HepG2 (cell line): ENCODE measurements around the gene GLOD4. TPM values are rescaled to one million over a fixed set of nuclear protein-coding genes. Genes with fewer than 3 reads are reported as not detected.

Experiments used
- HNRNPL ChIP-seq: fragments of 200-400 bp; formaldehyde crosslinking; IDR thresholded peaks from 2 replicates; pipeline ENCODE4 v1.6.1; 2017; ENCODE audit warnings: mild to moderate bottlenecking, low read depth, low read length
- KLF9 ChIP-seq: IDR thresholded peaks from 2 replicates; pipeline ENCODE4 v1.6.1; 2016; ENCODE audit warnings: low read depth
- NFYB ChIP-seq: sonication (generic); formaldehyde crosslinking; IDR thresholded peaks from 2 replicates; pipeline ENCODE4 v1.4.0; 2020; ENCODE audit warnings: missing genetic modification reagents
- SMAD9 ChIP-seq: sonication (generic); formaldehyde crosslinking; IDR thresholded peaks from 2 replicates; pipeline ENCODE4 v1.5.1; 2020; ENCODE audit warnings: mild to moderate bottlenecking, missing genetic modification reagents
- ZBTB7A ChIP-seq: sonication (generic); formaldehyde crosslinking; IDR thresholded peaks from 2 replicates; pipeline ENCODE4 v1.8.0; 2022; ENCODE audit warnings: mild to moderate bottlenecking, missing genetic modification reagents
- ZNF3 ChIP-seq: IDR thresholded peaks from 2 replicates; pipeline ENCODE4 v1.7.0; 2017; ENCODE audit warnings: inconsistent platforms
- ZSCAN21 ChIP-seq: sonication (generic); formaldehyde crosslinking; IDR thresholded peaks from 2 replicates; pipeline ENCODE4 v1.8.0; 2022; ENCODE audit warnings: mild to moderate bottlenecking, missing genetic modification reagents, moderate library complexity, borderline replicate concordance
- polyA plus RNA-seq, 8 experiments: library from polyadenylated mRNA; depleted of rRNA in 3 of 8; stranded (reverse) in 7 of 8; unstranded in 1 of 8; fragments of >200 nt; fragmentation: Illumina TruSeq in 4 of 8; extraction: Trizol in 4 of 8; gene quantifications; 2 replicates each; pipeline versions ENCODE4 v1.2.1 to v1.2.3, GENCODE V29; 2011 to 2016; ENCODE audit warnings: low read depth in 4 of 8, missing spikeins in 1 of 8, mixed read lengths in 1 of 8; ENCODE audit not compliant: insufficient read depth in 1 of 8
- total RNA-seq, 5 experiments: library from RNA; depleted of rRNA; stranded (reverse); fragments of >200 nt; fragmentation: Illumina TruSeq; extraction: Trizol; gene quantifications; 2 replicates each; pipeline ENCODE4 v1.2.3, GENCODE V29; 2016; ENCODE audit warnings: low read depth in 1 of 5
- TF ChIP-seq, protein P1 (sequence below): sonication (generic); formaldehyde crosslinking; IDR thresholded peaks from 2 replicates; pipeline ENCODE4 v1.4.0; 2020; ENCODE audit warnings: missing genetic modification reagents
- TF ChIP-seq, protein P2 (sequence below): sonication (generic); formaldehyde crosslinking; IDR thresholded peaks from 2 replicates; pipeline ENCODE4 v1.5.0; 2020; ENCODE audit warnings: mild to moderate bottlenecking, missing genetic modification reagents
- TF ChIP-seq, protein P3 (sequence below): sonication (generic); formaldehyde crosslinking; IDR thresholded peaks from 2 replicates; pipeline ENCODE4 v1.5.0; 2020; ENCODE audit warnings: missing genetic modification reagents
- TF ChIP-seq, protein P4 (sequence below): sonication (generic); formaldehyde crosslinking; IDR thresholded peaks from 2 replicates; pipeline ENCODE4 v1.9.0; 2021; ENCODE audit warnings: missing genetic modification reagents, borderline replicate concordance
- TF ChIP-seq, protein P5 (sequence below): sonication (generic); formaldehyde crosslinking; IDR thresholded peaks from 2 replicates; pipeline ENCODE4 v1.4.0; 2020; ENCODE audit warnings: missing genetic modification reagents
- TF ChIP-seq, protein P6 (sequence below): sonication (generic); formaldehyde crosslinking; conservative IDR thresholded peaks from 2 replicates; pipeline ENCODE4 v1.4.0; 2020; ENCODE audit warnings: missing genetic modification reagents

GLOD4 gene
- total and polyA plus RNA-seq, 2 of the 13 experiments (the other 11 are each of a cell fraction or from before 2014, with no cell fraction given) = 53.7 to 87.8 TPM

DNA sequence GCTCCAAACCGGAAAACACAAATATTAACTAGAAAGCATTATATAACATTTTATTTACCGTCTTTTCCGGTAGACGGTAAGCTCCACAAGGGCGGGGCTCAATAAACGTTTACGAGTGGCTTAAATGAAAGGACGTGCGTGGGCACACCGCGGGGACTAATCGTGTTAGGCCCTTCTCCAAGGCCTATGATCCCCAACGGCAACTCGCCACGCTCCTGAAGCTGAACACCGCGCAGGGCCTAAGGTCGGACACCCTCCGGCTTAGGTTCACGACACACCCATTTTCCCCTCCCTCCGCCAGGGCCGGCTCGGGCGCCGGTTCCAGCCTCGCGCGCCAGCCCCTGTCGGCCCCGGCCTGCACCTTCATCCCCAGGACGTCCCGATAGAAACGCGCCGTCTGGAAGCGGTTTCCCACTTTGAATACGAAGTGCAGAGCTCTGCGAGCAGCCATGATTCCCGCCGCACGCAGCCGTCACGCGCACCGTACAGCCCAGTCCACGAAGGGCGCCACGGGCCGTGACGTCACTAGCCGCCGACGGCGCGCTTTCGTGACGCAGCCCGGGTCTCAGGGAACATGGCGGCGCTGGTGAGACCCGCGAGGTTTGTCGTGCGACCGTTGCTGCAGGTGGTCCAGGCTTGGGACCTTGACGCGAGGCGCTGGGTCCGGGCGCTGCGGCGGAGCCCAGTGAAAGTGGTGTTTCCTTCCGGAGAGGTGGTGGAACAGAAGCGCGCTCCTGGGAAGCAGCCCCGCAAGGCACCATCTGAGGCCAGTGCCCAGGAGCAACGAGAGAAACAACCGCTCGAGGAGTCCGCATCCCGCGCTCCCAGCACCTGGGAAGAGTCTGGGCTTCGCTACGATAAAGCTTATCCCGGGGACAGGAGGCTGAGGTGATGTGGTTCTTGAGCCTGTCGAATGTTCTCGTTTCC is at the start of gene GLOD4, which contains the start of gene MRM3 (continued):
- peak; percentile 61 for TF ChIP-seq NFYB (CRISPR knock-in tag)
- no peak for TF ChIP-seq ZNF3 (CRISPR knock-in tag)
- TF ChIP-seq, protein P1, sequence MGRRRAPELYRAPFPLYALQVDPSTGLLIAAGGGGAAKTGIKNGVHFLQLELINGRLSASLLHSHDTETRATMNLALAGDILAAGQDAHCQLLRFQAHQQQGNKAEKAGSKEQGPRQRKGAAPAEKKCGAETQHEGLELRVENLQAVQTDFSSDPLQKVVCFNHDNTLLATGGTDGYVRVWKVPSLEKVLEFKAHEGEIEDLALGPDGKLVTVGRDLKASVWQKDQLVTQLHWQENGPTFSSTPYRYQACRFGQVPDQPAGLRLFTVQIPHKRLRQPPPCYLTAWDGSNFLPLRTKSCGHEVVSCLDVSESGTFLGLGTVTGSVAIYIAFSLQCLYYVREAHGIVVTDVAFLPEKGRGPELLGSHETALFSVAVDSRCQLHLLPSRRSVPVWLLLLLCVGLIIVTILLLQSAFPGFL (CRISPR knock-in tag) = no peak
- TF ChIP-seq ZBTB7A (CRISPR knock-in tag) = peak; percentile 82
- TF ChIP-seq SMAD9 (CRISPR knock-in tag) = no peak
- TF ChIP-seq KLF9 (CRISPR knock-in tag) = peak; percentile 98
- TF ChIP-seq, protein P2, sequence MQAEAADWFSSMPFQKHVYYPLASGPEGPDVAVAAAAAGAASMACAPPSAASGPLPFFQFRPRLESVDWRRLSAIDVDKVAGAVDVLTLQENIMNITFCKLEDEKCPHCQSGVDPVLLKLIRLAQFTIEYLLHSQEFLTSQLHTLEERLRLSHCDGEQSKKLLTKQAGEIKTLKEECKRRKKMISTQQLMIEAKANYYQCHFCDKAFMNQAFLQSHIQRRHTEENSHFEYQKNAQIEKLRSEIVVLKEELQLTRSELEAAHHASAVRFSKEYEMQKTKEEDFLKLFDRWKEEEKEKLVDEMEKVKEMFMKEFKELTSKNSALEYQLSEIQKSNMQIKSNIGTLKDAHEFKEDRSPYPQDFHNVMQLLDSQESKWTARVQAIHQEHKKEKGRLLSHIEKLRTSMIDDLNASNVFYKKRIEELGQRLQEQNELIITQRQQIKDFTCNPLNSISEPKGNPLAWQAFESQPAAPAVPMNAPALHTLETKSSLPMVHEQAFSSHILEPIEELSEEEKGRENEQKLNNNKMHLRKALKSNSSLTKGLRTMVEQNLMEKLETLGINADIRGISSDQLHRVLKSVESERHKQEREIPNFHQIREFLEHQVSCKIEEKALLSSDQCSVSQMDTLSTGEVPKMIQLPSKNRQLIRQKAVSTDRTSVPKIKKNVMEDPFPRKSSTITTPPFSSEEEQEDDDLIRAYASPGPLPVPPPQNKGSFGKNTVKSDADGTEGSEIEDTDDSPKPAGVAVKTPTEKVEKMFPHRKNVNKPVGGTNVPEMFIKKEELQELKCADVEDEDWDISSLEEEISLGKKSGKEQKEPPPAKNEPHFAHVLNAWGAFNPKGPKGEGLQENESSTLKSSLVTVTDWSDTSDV = no peak; the same call in 1 of the 2 replicates
- TF ChIP-seq ZSCAN21 (CRISPR knock-in tag) = peak; percentile 89; the same call in 1 of the 2 replicates
- TF ChIP-seq, protein P3, sequence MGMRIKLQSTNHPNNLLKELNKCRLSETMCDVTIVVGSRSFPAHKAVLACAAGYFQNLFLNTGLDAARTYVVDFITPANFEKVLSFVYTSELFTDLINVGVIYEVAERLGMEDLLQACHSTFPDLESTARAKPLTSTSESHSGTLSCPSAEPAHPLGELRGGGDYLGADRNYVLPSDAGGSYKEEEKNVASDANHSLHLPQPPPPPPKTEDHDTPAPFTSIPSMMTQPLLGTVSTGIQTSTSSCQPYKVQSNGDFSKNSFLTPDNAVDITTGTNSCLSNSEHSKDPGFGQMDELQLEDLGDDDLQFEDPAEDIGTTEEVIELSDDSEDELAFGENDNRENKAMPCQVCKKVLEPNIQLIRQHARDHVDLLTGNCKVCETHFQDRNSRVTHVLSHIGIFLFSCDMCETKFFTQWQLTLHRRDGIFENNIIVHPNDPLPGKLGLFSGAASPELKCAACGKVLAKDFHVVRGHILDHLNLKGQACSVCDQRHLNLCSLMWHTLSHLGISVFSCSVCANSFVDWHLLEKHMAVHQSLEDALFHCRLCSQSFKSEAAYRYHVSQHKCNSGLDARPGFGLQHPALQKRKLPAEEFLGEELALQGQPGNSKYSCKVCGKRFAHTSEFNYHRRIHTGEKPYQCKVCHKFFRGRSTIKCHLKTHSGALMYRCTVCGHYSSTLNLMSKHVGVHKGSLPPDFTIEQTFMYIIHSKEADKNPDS = 0 out of 2 replicates have a peak, but pooled peaks have one; percentile 44
- TF ChIP-seq, protein P4, sequence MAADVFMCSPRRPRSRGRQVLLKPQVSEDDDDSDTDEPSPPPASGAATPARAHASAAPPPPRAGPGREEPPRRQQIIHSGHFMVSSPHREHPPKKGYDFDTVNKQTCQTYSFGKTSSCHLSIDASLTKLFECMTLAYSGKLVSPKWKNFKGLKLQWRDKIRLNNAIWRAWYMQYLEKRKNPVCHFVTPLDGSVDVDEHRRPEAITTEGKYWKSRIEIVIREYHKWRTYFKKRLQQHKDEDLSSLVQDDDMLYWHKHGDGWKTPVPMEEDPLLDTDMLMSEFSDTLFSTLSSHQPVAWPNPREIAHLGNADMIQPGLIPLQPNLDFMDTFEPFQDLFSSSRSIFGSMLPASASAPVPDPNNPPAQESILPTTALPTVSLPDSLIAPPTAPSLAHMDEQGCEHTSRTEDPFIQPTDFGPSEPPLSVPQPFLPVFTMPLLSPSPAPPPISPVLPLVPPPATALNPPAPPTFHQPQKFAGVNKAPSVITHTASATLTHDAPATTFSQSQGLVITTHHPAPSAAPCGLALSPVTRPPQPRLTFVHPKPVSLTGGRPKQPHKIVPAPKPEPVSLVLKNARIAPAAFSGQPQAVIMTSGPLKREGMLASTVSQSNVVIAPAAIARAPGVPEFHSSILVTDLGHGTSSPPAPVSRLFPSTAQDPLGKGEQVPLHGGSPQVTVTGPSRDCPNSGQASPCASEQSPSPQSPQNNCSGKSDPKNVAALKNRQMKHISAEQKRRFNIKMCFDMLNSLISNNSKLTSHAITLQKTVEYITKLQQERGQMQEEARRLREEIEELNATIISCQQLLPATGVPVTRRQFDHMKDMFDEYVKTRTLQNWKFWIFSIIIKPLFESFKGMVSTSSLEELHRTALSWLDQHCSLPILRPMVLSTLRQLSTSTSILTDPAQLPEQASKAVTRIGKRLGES = peak; percentile 85; the same call in 1 of the 2 replicates
- TF ChIP-seq, protein P5, sequence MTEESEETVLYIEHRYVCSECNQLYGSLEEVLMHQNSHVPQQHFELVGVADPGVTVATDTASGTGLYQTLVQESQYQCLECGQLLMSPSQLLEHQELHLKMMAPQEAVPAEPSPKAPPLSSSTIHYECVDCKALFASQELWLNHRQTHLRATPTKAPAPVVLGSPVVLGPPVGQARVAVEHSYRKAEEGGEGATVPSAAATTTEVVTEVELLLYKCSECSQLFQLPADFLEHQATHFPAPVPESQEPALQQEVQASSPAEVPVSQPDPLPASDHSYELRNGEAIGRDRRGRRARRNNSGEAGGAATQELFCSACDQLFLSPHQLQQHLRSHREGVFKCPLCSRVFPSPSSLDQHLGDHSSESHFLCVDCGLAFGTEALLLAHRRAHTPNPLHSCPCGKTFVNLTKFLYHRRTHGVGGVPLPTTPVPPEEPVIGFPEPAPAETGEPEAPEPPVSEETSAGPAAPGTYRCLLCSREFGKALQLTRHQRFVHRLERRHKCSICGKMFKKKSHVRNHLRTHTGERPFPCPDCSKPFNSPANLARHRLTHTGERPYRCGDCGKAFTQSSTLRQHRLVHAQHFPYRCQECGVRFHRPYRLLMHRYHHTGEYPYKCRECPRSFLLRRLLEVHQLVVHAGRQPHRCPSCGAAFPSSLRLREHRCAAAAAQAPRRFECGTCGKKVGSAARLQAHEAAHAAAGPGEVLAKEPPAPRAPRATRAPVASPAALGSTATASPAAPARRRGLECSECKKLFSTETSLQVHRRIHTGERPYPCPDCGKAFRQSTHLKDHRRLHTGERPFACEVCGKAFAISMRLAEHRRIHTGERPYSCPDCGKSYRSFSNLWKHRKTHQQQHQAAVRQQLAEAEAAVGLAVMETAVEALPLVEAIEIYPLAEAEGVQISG (CRISPR knock-in tag) = peak; percentile 95
- 0 out of 2 replicates have a peak, but pooled peaks have one; percentile 57 for TF ChIP-seq HNRNPL
- TF ChIP-seq, protein P6, sequence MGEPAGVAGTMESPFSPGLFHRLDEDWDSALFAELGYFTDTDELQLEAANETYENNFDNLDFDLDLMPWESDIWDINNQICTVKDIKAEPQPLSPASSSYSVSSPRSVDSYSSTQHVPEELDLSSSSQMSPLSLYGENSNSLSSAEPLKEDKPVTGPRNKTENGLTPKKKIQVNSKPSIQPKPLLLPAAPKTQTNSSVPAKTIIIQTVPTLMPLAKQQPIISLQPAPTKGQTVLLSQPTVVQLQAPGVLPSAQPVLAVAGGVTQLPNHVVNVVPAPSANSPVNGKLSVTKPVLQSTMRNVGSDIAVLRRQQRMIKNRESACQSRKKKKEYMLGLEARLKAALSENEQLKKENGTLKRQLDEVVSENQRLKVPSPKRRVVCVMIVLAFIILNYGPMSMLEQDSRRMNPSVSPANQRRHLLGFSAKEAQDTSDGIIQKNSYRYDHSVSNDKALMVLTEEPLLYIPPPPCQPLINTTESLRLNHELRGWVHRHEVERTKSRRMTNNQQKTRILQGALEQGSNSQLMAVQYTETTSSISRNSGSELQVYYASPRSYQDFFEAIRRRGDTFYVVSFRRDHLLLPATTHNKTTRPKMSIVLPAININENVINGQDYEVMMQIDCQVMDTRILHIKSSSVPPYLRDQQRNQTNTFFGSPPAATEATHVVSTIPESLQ = no peak
